Measurements from ENCODE around the gene PDGFRB. TPM values are rescaled to one million over a fixed set of nuclear protein-coding genes. Genes with fewer than 3 reads are reported as not detected.

Gene PDGFRB
- total and polyA plus RNA-seq, 2 of the 4 experiments (the other 2 are of a cell fraction) = 108 to 124 TPM

DNA sequence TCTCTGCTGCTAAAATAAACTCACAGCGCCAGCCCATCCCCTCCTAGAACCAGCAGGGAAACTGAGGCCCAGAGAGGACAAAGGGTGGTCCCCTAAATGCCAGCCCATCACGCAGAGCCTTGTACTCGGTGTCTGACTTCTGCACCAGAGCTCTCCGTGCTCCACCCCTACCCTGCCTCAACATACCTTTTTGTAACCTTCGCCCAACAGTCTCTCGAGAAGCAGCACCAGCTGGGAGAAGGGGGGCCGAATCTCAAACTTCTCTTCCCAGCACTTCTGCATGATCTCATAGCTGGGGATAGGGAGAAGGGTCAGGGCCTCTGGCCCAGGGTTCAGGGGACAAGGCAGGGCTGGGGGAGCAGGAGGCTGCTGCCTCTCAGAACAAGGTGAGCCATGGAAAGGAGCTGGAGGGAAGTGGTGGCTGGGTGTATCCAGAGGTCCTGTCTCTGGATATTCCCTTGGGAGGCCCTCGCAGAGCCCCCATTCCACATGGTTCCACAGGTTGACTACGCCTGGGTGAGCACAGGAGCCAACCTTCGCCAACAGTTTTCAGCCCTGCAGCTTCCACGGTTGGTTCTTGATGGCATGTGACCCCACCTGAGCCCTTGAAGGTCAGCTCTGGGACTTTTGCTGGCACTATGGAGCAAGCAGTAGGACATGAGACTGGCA lies 37.0 kb downstream of the PDGFRB start:
- no peak overlapping the region for H3K23ac ChIP-seq (ENCODE audit: low read depth, low read length)
- H2AK5ac ChIP-seq (ENCODE audit: low read depth, low read length) = no peak overlapping the region
- DNase-seq (no peak), ATAC-seq (ENCODE audit: low read depth) (no peak)
- H4K8ac ChIP-seq (ENCODE audit: low read depth in 2 of 2, low read length in 2 of 2) = no peak overlapping the region
- no peak overlapping the region for H3K14ac ChIP-seq (replicated peaks; ENCODE audit: low read depth, low read length)
- peaks cover 12 to 34% of the 10 kb centered on the region in 2 experiments; a peak in 3 of 4 replicates for H3K79me1 ChIP-seq (ENCODE audit: low read depth in 1 of 2, low read length in 2 of 2)
- no peak overlapping the region for H2AFZ ChIP-seq (replicated peaks; ENCODE audit: low read length, poor library complexity)
- no peak overlapping the region for H2BK20ac ChIP-seq (ENCODE audit: low read depth, low read length)
- intact Hi-C loops (cut with micrococcal nuclease) (loop anchor here (10.0 kb wide), 1 partner anchor 284 kb away; no protein-coding TSS in a partner anchor), dilution Hi-C loops (cut with HindIII; ENCODE audit: low sequenced_read_pairs, unreplicated experiment) (no loop called here), in situ Hi-C loops (cut with MboI; ENCODE audit: low sequenced_read_pairs) (no loop called here)
- no peaks in the 10 kb centered on the region for H4K20me1 ChIP-seq (ENCODE audit: insufficient read depth, low read length)
- H3K4me2 ChIP-seq (ENCODE audit: low read depth, low read length) = no peak overlapping the region
- no peak overlapping the region for H3K27ac ChIP-seq (ENCODE audit: insufficient read depth, low read length)
- no peaks in the 10 kb centered on the region for H3K9me3 ChIP-seq (ENCODE audit: control insufficient read depth, insufficient read depth, low read length)
- no peaks in the 10 kb centered on the region for H3K9me1 ChIP-seq (ENCODE audit: insufficient read depth, low read length)
- H3K18ac ChIP-seq (ENCODE audit: low read depth, low read length) = no peak overlapping the region
- H3K4me3 ChIP-seq (ENCODE audit: insufficient read depth, low read depth, low read length) = no peak overlapping the region
- H3K4me1 ChIP-seq (ENCODE audit: control insufficient read depth, insufficient read depth, low read length) = no peaks in the 10 kb centered on the region
- H4K5ac ChIP-seq (ENCODE audit: low read depth, low read length) = no peak overlapping the region
- no peak overlapping the region for H2BK15ac ChIP-seq (ENCODE audit: low read depth, low read length)
- no peak overlapping the region for H4K91ac ChIP-seq (ENCODE audit: insufficient read depth, low read depth, low read length)
- H2BK120ac ChIP-seq (ENCODE audit: low read depth, low read length) = no peak overlapping the region
- no peak overlapping the region for H3K4ac ChIP-seq (ENCODE audit: low read depth, low read length)
- TF ChIP-seq MXI1 (IDR thresholded peaks at IDR 0.05; ENCODE audit: borderline replicate concordance, low read depth, low read length) (no peak), BHLHE40 (IDR thresholded peaks at IDR 0.05; ENCODE audit: low read depth, low read length) (no peak), MAFK (IDR thresholded peaks at IDR 0.05; ENCODE audit: low read depth, low read length) (no peak), RCOR1 (IDR thresholded peaks at IDR 0.05; ENCODE audit: insufficient replicate concordance, low read length) (no peak)
- H3K27me3 ChIP-seq (ENCODE audit: control insufficient read depth, insufficient read depth, low read length) = no peaks in the 10 kb centered on the region
- ChIA-PET CTCF (no interaction called here), POLR2A (ENCODE audit: unreplicated experiment) (no interaction called here)
- no peak overlapping the region for H3K9ac ChIP-seq (ENCODE audit: low read depth, low read length)
- WGBS, 2 experiments (ENCODE audit: extremely low coverage in 2 of 2, insufficient read length in 1 of 2) = 86% methylated on average over 6 of the region's 11 CpGs; no CpG with 5 or more reads in 1 of the 2 experiments
- BruUV-seq (replicated peaks) = no TSS peak
- no peak overlapping the region for H2AK9ac ChIP-seq (replicated peaks; ENCODE audit: low read depth, low read length, poor library complexity)
- H2BK5ac ChIP-seq (ENCODE audit: low read depth, low read length, poor library complexity, severe bottlenecking) = no peak overlapping the region
- peaks cover 93% of the 10 kb centered on the region for H3K36me3 ChIP-seq (ENCODE audit: control insufficient read depth, insufficient read depth, low read length)
- H3K56ac ChIP-seq (ENCODE audit: extremely low read depth, insufficient read depth, low read length) = no peak overlapping the region
